Vagina (tissue), 2 donors: Measurements from ENCODE around the gene FZR1.
A peak's percentile ranks its signal among the peaks of the same experiment; 100 is the strongest.

Source experiments
- CTCF ChIP-seq, 3 experiments: fragments of 450-650 bp in 2 of 3; fragments of 200-600 bp in 1 of 3; sonication (generic) in 1 of 3; IDR thresholded peaks; one replicate each; pipeline ENCODE4 v1.5.1; 2017 to 2019; ENCODE audit warnings: antibody characterized with exemption in 3 of 3, mild to moderate bottlenecking in 2 of 3, moderate library complexity in 2 of 3
- POLR2A ChIP-seq, 2 donors: fragments of 450-650 bp; IDR thresholded peaks; one replicate each; pipeline ENCODE4 v1.6.1; 2017; ENCODE audit warnings: antibody characterized with exemption in 2 of 2, mild to moderate bottlenecking in 2 of 2, moderate library complexity in 2 of 2
- POLR2AphosphoS5 ChIP-seq, 2 donors: sonication (generic); formaldehyde crosslinking; IDR thresholded peaks; one replicate each; pipeline ENCODE4 v1.9.0; 2017; ENCODE audit warnings: antibody characterized with exemption in 2 of 2, mild to moderate bottlenecking in 2 of 2, low read depth in 1 of 2; ENCODE audit not compliant: insufficient read depth in 1 of 2

GRCh38 chr19:3520166-3521103 lies 14.3 kb downstream of the FZR1 start:
- TF ChIP-seq POLR2A (IDR thresholded peaks at IDR 0.05) (no peak), CTCF (IDR thresholded peaks at IDR 0.05) (no peak), POLR2AphosphoS5 (IDR thresholded peaks at IDR 0.05; ENCODE audit: insufficient read depth in 1 of 2, low read depth in 1 of 2) (peak in 1 of 2 donors; percentile 45)
